ENCODE data around the gene DDX23.
"Not testable (repeated sequence)": the region's sequence is repeated elsewhere in the genome, so short reads cannot be mapped to it uniquely, and the experiment has no call there.

Gene DDX23

GRCh38 chr12:48878548-48878947 is 26.6 kb upstream of the DDX23 start:
- DNase-seq (ENCODE audit: insufficient read length) (no peak), FAIRE-seq (no peak)
- no peak for TF ChIP-seq POLR2AphosphoS5 (IDR thresholded peaks at IDR 0.05; ENCODE audit: low read depth, low read length)
- no peak for TF ChIP-seq POLR2A (IDR thresholded peaks at IDR 0.05; ENCODE audit: low read depth, low read length)
- TF ChIP-seq TAF1 (IDR thresholded peaks at IDR 0.05; ENCODE audit: borderline replicate concordance, low read depth, low read length) = no peak

- FAIRE-seq = no peak
- TF ChIP-seq POLR2AphosphoS5 (IDR thresholded peaks at IDR 0.05; ENCODE audit: low read depth, low read length) (no peak), TAF1 (IDR thresholded peaks at IDR 0.05; ENCODE audit: borderline replicate concordance, low read depth, low read length) (no peak), POLR2A (IDR thresholded peaks at IDR 0.05; ENCODE audit: low read depth, low read length) (no peak)
- DNase-seq (ENCODE audit: insufficient read length) = no peak
These were observed 24.1 kb upstream of the DDX23 start for GRCh38 chr12:48875944-48876515.

GRCh38 chr12:48873534-48873933 is 21.6 kb upstream of the DDX23 start:
- FAIRE-seq; DNase-seq (ENCODE audit: insufficient read length): not testable (repeated sequence)

GRCh38 chr12:48873096-48873495 is 21.1 kb upstream of the DDX23 start:
- DNase-seq (ENCODE audit: insufficient read length) (no peak), FAIRE-seq (no peak)
- no peak for TF ChIP-seq TAF1 (IDR thresholded peaks at IDR 0.05; ENCODE audit: borderline replicate concordance, low read depth, low read length)

GRCh38 chr12:48869191-48869590 is 17.2 kb upstream of the DDX23 start:
- DNase-seq (ENCODE audit: insufficient read length) (no peak), FAIRE-seq (no peak)
- TF ChIP-seq POLR2A (IDR thresholded peaks at IDR 0.05; ENCODE audit: low read depth, low read length) = no peak
- TF ChIP-seq TAF1 (IDR thresholded peaks at IDR 0.05; ENCODE audit: borderline replicate concordance, low read depth, low read length) = no peak
- TF ChIP-seq POLR2AphosphoS5 (IDR thresholded peaks at IDR 0.05; ENCODE audit: low read depth, low read length) = no peak

GRCh38 chr12:48868451-48868850 is 16.5 kb upstream of the DDX23 start:
- TF ChIP-seq TAF1 (IDR thresholded peaks at IDR 0.05; ENCODE audit: borderline replicate concordance, low read depth, low read length) (no peak), POLR2A (IDR thresholded peaks at IDR 0.05; ENCODE audit: low read depth, low read length) (no peak), POLR2AphosphoS5 (IDR thresholded peaks at IDR 0.05; ENCODE audit: low read depth, low read length) (no peak)
- DNase-seq (ENCODE audit: insufficient read length) = no peak
- FAIRE-seq = no peak

GRCh38 chr12:48866052-48866711 is 14.2 kb upstream of the DDX23 start:
- FAIRE-seq = no peak

GRCh38 chr12:48865281-48866051 is 13.5 kb upstream of the DDX23 start, which contains the start of gene RND1:
Gene RND1, minus strand, starts transcription at chr12:48865870. Its CDS starts 103 bp downstream, at chr12:48865767.
- FAIRE-seq = peak; percentile 95
- peak; percentile 86 for TF ChIP-seq TAF1 (IDR thresholded peaks at IDR 0.05; ENCODE audit: borderline replicate concordance, low read depth, low read length)
- peak; percentile 99 for TF ChIP-seq POLR2AphosphoS5 (IDR thresholded peaks at IDR 0.05; ENCODE audit: low read depth, low read length)
- TF ChIP-seq POLR2A (IDR thresholded peaks at IDR 0.05; ENCODE audit: low read depth, low read length) = peak; percentile 99
- peak; percentile 82 for DNase-seq (ENCODE audit: insufficient read length)

More at GRCh38 chr12:48866052-48866711, 14.2 kb upstream of the DDX23 start:
- DNase-seq (ENCODE audit: insufficient read length) = no peak
- TF ChIP-seq POLR2A (IDR thresholded peaks at IDR 0.05; ENCODE audit: low read depth, low read length) (no peak), TAF1 (IDR thresholded peaks at IDR 0.05; ENCODE audit: borderline replicate concordance, low read depth, low read length) (no peak), POLR2AphosphoS5 (IDR thresholded peaks at IDR 0.05; ENCODE audit: low read depth, low read length) (no peak)

GRCh38 chr12:48863291-48863690 is 11.3 kb upstream of the DDX23 start:
- no peak for FAIRE-seq
- TF ChIP-seq TAF1 (IDR thresholded peaks at IDR 0.05; ENCODE audit: borderline replicate concordance, low read depth, low read length) = no peak
- TF ChIP-seq POLR2A (IDR thresholded peaks at IDR 0.05; ENCODE audit: low read depth, low read length) = no peak
- TF ChIP-seq POLR2AphosphoS5 (IDR thresholded peaks at IDR 0.05; ENCODE audit: low read depth, low read length) = no peak
- DNase-seq (ENCODE audit: insufficient read length) = no peak

- no peak for TF ChIP-seq TAF1 (IDR thresholded peaks at IDR 0.05; ENCODE audit: borderline replicate concordance, low read depth, low read length)
- TF ChIP-seq POLR2A (IDR thresholded peaks at IDR 0.05; ENCODE audit: low read depth, low read length) = no peak
- no peak for TF ChIP-seq POLR2AphosphoS5 (IDR thresholded peaks at IDR 0.05; ENCODE audit: low read depth, low read length)
- DNase-seq (ENCODE audit: insufficient read length) = no peak
- no peak for FAIRE-seq
These were observed 10.8 kb upstream of the DDX23 start for GRCh38 chr12:48862760-48863159.

GRCh38 chr12:48861111-48861510 is 9.1 kb upstream of the DDX23 start:
- no peak for FAIRE-seq
- no peak for DNase-seq (ENCODE audit: insufficient read length)
- TF ChIP-seq POLR2AphosphoS5 (IDR thresholded peaks at IDR 0.05; ENCODE audit: low read depth, low read length) (no peak), TAF1 (IDR thresholded peaks at IDR 0.05; ENCODE audit: borderline replicate concordance, low read depth, low read length) (no peak), POLR2A (IDR thresholded peaks at IDR 0.05; ENCODE audit: low read depth, low read length) (no peak)

GRCh38 chr12:48860236-48860635 is 8.3 kb upstream of the DDX23 start:
- DNase-seq (ENCODE audit: insufficient read length); FAIRE-seq: not testable (repeated sequence)

Measured in GM12892 (cell line).